Stomach (tissue), 9 donors: ENCODE results near the gene ELMO1. TPM values are rescaled to one million over a fixed set of nuclear protein-coding genes. Genes with fewer than 3 reads are reported as not detected.

Experiments used
- DNase-seq, 2 donors: peaks; one replicate each; pipeline versions ENCODE4 v3.0.0 to v3.0.0-alpha.2; 2013 to 2019
- H3K27ac ChIP-seq, 5 donors: fragments of 200-600 bp in 4 of 5; sonication (generic) in 4 of 5; one replicate each; pipeline ENCODE4 v1.5.1; 2013 to 2019; ENCODE audit warnings: mild to moderate bottlenecking in 1 of 5, moderate library complexity in 1 of 5
- H3K27me3 ChIP-seq, 3 donors: fragments of 200-600 bp; sonication (generic); one replicate each; pipeline ENCODE4 v1.5.1; 2017 to 2019; ENCODE audit warnings: mixed run types in 1 of 3
- H3K36me3 ChIP-seq, 4 donors: fragments of 200-600 bp; sonication (generic); 1 replicate in 3 of 4; 2 replicates in 1 of 4; pipeline ENCODE4 v1.5.1; 2016 to 2019
- H3K4me1 ChIP-seq, 4 donors: fragments of 200-600 bp; sonication (generic); one replicate each; pipeline ENCODE4 v1.5.1; 2016 to 2019
- H3K4me3 ChIP-seq, 4 donors: fragments of 200-600 bp; sonication (generic) in 3 of 4; one replicate each; pipeline ENCODE4 v1.5.1; 2016 to 2019; ENCODE audit warnings: mild to moderate bottlenecking in 1 of 4
- H3K9me3 ChIP-seq, 4 donors: fragments of 200-600 bp; sonication (generic); one replicate each; pipeline ENCODE4 v1.5.1; 2016 to 2019
- CTCF ChIP-seq, 7 experiments: fragments of 450-650 bp in 4 of 7; fragments of 200-600 bp in 3 of 7; sonication (generic) in 3 of 7; IDR thresholded peaks; one replicate each; pipeline ENCODE4 v1.5.1; 2016 to 2019; ENCODE audit warnings: antibody characterized with exemption in 7 of 7, control low read depth in 2 of 7, mild to moderate bottlenecking in 1 of 7
- EP300 ChIP-seq: sonication (generic); formaldehyde crosslinking; IDR thresholded peaks from one replicate; pipeline ENCODE4 v1.6.1; 2017; ENCODE audit warnings: antibody characterized with exemption
- POLR2A ChIP-seq, 4 donors: fragments of 450-650 bp; IDR thresholded peaks; one replicate each; pipeline ENCODE4 v1.6.1; 2016; ENCODE audit warnings: antibody characterized with exemption in 4 of 4, control low read depth in 2 of 4, mild to moderate bottlenecking in 1 of 4, moderate library complexity in 1 of 4
- POLR2AphosphoS5 ChIP-seq, 3 donors: sonication (generic); formaldehyde crosslinking; IDR thresholded peaks; one replicate each; pipeline ENCODE4 v1.6.1; 2016; ENCODE audit warnings: antibody characterized with exemption in 3 of 3
- WGBS, 5 donors: extraction: QIAGEN DNeasy Blood & Tissue Kit in 3 of 5; methylation state at CpG; one replicate each; pipeline versions ENCODE4 v1.1.5 to v1.1.7; 2013 to 2018; 5-methylcytosine and 5-hydroxymethylcytosine counted together
- intact Hi-C: fragments of 100-400 bp; cut with DNase I; formaldehyde crosslinking; loops from one replicate; pipeline ENCODE4 v1.15.1; 2023; ENCODE audit warnings: low total_unique reads
- polyA plus RNA-seq, 3 donors: library from polyadenylated mRNA; stranded (reverse); fragments of 200-250 nt; gene quantifications; one replicate each; pipeline ENCODE4 v1.2.3, GENCODE V29; 2013
- total RNA-seq, 5 donors: library from RNA; depleted of rRNA; stranded (reverse); fragments of >200 nt; gene quantifications; one replicate each; pipeline versions ENCODE4 v1.1.0 to v1.2.3, GENCODE V29; 2014 to 2016
- donor health status: healthy with polysubstance abuse.
- donor health status: Bipolar disorder and iron deficiency.
- donor health status: healthy.

ELMO1 gene
- total and polyA plus RNA-seq, 8 donors: 4.1 to 117 (median 44.8) TPM

- Histone ChIP-seq H3K4me1 (peaks cover 11 to 45% (median 22%) of the 10 kb centered on the region in 4 donors), H3K9me3 (no peaks in the 10 kb centered on the region), H3K4me3 (no peak overlapping the region), H3K27me3 (no peaks in the 10 kb centered on the region), H3K27ac (no peak overlapping the region), H3K36me3 (no peaks in the 10 kb centered on the region)
- peak in 1 of 2 donors; percentile 65 for DNase-seq
- WGBS, 5 donors: 62 to 76% (median 64%) methylated on average over 5 to 6 of the region's 6 CpGs
- intact Hi-C loops: no loop called here
- TF ChIP-seq CTCF (IDR thresholded peaks at IDR 0.05): peak in 4 of 7 experiments; percentile 26 to 45 (median 34)
- TF ChIP-seq EP300: no peak
- no peak for TF ChIP-seq POLR2A (IDR thresholded peaks at IDR 0.05)
- no peak for TF ChIP-seq POLR2AphosphoS5 (IDR thresholded peaks at IDR 0.05)
Observed at GRCh38 chr7:37284805-37285231, 163.8 kb downstream of the ELMO1 start.

DNA sequence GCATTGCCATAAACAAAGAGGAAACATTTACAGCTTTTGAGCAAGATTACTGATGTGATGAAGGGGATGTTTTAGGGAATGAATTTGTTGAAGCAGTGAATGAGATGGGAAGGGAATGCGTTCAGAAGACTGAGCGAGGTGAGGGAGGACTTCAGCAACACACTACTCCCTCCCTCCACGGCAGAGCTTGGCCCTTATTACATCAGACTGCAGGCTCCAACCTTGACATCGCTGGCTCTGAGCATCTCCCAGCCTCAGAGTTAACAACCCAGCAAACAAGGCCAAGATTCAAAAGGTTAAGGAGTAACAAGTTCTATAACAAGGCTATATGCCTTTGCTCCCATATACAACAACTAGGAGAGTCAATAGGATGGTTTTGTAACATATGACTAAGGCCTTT lies 164.4 kb downstream of the ELMO1 start:
- intact Hi-C loops: no loop called here
- TF ChIP-seq EP300: no peak
- no peak for TF ChIP-seq POLR2A (IDR thresholded peaks at IDR 0.05)
- no peak for TF ChIP-seq CTCF (IDR thresholded peaks at IDR 0.05)
- TF ChIP-seq POLR2AphosphoS5 (IDR thresholded peaks at IDR 0.05): no peak
- no peak overlapping the region for H3K27ac ChIP-seq

GRCh38 chr7:37283716-37284115 lies 164.9 kb downstream of the ELMO1 start:
- peaks cover 11 to 45% (median 22%) of the 10 kb centered on the region in 4 donors for H3K4me1 ChIP-seq
- no peaks in the 10 kb centered on the region for H3K36me3 ChIP-seq
- H3K9me3 ChIP-seq: no peaks in the 10 kb centered on the region
- intact Hi-C loops: no loop called here
- no peak for DNase-seq
- no peak overlapping the region for H3K27ac ChIP-seq
- H3K4me3 ChIP-seq: no peak overlapping the region
- TF ChIP-seq POLR2AphosphoS5 (IDR thresholded peaks at IDR 0.05) (no peak), POLR2A (IDR thresholded peaks at IDR 0.05) (no peak), CTCF (IDR thresholded peaks at IDR 0.05) (no peak), EP300 (no peak)
- WGBS, 5 donors: 81 to 86% (median 84%) methylated on average over 4 of the region's 4 CpGs
- no peaks in the 10 kb centered on the region for H3K27me3 ChIP-seq

More for the DNA sequence above, 164.4 kb downstream of the ELMO1 start:
- Histone ChIP-seq H3K4me1 (peaks cover 11 to 45% (median 22%) of the 10 kb centered on the region in 4 donors), H3K36me3 (no peaks in the 10 kb centered on the region), H3K9me3 (no peaks in the 10 kb centered on the region), H3K27me3 (no peaks in the 10 kb centered on the region), H3K4me3 (no peak overlapping the region)
- DNase-seq: no peak
- whole genome bisulfite sequencing, 5 donors: 65 to 89% (median 83%) methylated on average over 4 of the region's 4 CpGs

DNA sequence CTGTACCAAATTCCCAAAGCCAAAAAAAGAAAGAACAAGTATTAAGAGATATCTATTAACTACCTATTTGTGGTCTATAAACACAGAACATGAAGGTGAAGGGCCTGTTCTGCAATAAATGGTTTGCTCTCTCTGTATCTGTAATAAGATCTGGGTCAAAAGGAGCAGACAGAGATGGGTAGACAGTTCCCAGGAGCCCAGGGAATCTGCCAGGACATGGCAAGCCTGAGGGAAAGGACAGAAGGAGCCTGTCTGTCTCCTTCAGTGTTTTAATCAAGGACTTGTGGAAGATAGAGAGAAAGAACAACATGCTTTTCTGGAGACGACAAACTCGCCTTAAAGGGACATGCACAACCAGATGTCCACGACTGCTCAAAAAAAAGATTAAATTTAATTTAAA lies 165.7 kb downstream of the ELMO1 start:
- no peaks in the 10 kb centered on the region for H3K36me3 ChIP-seq
- TF ChIP-seq CTCF (IDR thresholded peaks at IDR 0.05) (no peak), POLR2AphosphoS5 (IDR thresholded peaks at IDR 0.05) (no peak)
- H3K4me3 ChIP-seq: no peak overlapping the region
- no peaks in the 10 kb centered on the region for H3K9me3 ChIP-seq
- H3K27me3 ChIP-seq: no peaks in the 10 kb centered on the region
- WGBS, 5 donors: 78 to 88% (median 86%) methylated on average over 3 of the region's 3 CpGs
- peaks cover 11 to 45% (median 22%) of the 10 kb centered on the region in 4 donors for H3K4me1 ChIP-seq
- no peak for DNase-seq
- intact Hi-C loops: no loop called here
- H3K27ac ChIP-seq: no peak overlapping the region
